HL-60 (cell line): ENCODE results near the gene ARHGEF37.

Experiments used
- CTCF ChIP-seq: IDR thresholded peaks from one replicate; pipeline ENCODE4 v1.5.1; 2011; ENCODE audit warnings: low read length, control low read depth, inconsistent platforms; ENCODE audit not compliant: insufficient read depth
- GABPA ChIP-seq: IDR thresholded peaks from 2 replicates; pipeline ENCODE4 v1.6.1; 2012; ENCODE audit warnings: low read depth
- POLR2AphosphoS5 ChIP-seq: IDR thresholded peaks from 2 replicates; pipeline ENCODE4 v1.6.1; 2012; ENCODE audit warnings: low read depth
- SPI1 ChIP-seq: IDR thresholded peaks from 2 replicates; pipeline ENCODE4 v1.6.1; 2012; ENCODE audit warnings: low read depth, mild to moderate bottlenecking, borderline replicate concordance
- TF ChIP-seq, protein P1 (sequence below): IDR thresholded peaks from 2 replicates; pipeline ENCODE4 v1.6.1; 2012; ENCODE audit warnings: low read depth; ENCODE audit not compliant: insufficient replicate concordance

- TF ChIP-seq CTCF, result no peak
- TF ChIP-seq, protein P1, sequence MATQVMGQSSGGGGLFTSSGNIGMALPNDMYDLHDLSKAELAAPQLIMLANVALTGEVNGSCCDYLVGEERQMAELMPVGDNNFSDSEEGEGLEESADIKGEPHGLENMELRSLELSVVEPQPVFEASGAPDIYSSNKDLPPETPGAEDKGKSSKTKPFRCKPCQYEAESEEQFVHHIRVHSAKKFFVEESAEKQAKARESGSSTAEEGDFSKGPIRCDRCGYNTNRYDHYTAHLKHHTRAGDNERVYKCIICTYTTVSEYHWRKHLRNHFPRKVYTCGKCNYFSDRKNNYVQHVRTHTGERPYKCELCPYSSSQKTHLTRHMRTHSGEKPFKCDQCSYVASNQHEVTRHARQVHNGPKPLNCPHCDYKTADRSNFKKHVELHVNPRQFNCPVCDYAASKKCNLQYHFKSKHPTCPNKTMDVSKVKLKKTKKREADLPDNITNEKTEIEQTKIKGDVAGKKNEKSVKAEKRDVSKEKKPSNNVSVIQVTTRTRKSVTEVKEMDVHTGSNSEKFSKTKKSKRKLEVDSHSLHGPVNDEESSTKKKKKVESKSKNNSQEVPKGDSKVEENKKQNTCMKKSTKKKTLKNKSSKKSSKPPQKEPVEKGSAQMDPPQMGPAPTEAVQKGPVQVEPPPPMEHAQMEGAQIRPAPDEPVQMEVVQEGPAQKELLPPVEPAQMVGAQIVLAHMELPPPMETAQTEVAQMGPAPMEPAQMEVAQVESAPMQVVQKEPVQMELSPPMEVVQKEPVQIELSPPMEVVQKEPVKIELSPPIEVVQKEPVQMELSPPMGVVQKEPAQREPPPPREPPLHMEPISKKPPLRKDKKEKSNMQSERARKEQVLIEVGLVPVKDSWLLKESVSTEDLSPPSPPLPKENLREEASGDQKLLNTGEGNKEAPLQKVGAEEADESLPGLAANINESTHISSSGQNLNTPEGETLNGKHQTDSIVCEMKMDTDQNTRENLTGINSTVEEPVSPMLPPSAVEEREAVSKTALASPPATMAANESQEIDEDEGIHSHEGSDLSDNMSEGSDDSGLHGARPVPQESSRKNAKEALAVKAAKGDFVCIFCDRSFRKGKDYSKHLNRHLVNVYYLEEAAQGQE, result no peak
- TF ChIP-seq GABPA, result no peak
- TF ChIP-seq POLR2AphosphoS5, result no peak
- no peak for TF ChIP-seq SPI1
These were observed 12.1 kb downstream of the ARHGEF37 start for GRCh38 chr5:149593370-149593769.
